Daoy (cell line): ENCODE data around the gene SACS. TPM values are rescaled to one million over a fixed set of nuclear protein-coding genes. Genes with fewer than 3 reads are reported as not detected.
A peak's percentile ranks its signal among the peaks of the same experiment; 100 is the strongest.

Experiments
- DNase-seq: peaks from one replicate; pipeline ENCODE4 v3.0.0-alpha.2; 2015; ENCODE audit warnings: low read depth
- total RNA-seq: library from RNA; depleted of rRNA; stranded (reverse); fragments of >200 nt; shearing (Covaris generic); gene quantifications from 2 replicates; pipeline ENCODE4 v1.2.3, GENCODE V29; 2014; rRNA removed

The SACS gene, protein sequence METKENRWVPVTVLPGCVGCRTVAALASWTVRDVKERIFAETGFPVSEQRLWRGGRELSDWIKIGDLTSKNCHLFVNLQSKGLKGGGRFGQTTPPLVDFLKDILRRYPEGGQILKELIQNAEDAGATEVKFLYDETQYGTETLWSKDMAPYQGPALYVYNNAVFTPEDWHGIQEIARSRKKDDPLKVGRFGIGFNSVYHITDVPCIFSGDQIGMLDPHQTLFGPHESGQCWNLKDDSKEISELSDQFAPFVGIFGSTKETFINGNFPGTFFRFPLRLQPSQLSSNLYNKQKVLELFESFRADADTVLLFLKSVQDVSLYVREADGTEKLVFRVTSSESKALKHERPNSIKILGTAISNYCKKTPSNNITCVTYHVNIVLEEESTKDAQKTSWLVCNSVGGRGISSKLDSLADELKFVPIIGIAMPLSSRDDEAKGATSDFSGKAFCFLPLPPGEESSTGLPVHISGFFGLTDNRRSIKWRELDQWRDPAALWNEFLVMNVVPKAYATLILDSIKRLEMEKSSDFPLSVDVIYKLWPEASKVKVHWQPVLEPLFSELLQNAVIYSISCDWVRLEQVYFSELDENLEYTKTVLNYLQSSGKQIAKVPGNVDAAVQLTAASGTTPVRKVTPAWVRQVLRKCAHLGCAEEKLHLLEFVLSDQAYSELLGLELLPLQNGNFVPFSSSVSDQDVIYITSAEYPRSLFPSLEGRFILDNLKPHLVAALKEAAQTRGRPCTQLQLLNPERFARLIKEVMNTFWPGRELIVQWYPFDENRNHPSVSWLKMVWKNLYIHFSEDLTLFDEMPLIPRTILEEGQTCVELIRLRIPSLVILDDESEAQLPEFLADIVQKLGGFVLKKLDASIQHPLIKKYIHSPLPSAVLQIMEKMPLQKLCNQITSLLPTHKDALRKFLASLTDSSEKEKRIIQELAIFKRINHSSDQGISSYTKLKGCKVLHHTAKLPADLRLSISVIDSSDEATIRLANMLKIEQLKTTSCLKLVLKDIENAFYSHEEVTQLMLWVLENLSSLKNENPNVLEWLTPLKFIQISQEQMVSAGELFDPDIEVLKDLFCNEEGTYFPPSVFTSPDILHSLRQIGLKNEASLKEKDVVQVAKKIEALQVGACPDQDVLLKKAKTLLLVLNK (N-terminal part only)
- total RNA-seq = 51.3 and 52.7 TPM in 2 replicates

DNA sequence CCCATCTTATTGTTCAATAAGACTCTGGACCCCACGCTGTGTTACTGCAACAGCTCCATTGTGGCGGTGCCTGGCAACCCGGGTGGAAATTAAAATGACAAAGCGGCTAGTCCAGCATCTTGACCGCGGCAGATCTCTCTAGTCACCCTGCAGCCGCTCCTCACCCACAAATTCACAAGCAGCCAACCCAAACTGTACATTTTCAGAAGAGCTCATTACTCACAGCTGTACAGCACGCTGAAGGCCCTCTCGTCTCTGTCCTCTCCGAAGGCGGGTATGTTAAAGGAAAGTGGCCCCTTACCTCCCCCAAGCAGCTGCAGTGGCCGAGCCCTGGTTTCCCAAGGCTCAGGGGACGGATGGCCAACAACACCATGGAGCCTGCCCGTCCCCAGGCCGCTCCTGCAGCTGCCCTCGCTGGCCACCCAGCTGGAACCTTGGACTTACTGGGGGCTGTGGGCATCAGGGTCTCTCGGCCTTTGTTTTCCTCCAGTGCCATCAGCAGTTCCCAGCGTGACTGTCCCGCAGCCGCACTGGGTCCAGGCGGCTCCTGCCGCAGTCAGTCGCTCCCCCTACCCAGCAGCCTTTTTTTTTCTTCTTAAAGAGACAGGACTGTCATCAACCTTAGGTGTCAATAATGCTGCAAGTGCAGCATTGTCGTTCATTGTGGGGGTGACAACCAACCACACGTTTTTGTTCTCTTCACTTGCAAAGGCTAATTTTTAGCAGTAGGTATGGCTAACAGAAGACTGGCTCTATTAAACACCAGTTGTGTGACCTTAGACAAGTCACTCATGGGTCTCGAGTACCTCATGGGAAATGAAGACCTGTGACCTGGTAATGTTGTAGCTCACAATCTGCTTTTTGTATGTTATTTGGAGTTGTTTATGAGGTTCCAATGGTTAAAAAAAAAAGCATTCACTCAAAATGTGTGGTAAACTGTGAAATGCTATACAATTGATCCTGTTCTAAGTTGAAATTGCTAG, at the start of gene SACS:
TSS of gene SACS (minus strand) at position 532 of the 983 bp plus-strand sequence. CDS start 22,463 bp downstream, outside the sequence.
- peak; percentile 56 for DNase-seq

DNA sequence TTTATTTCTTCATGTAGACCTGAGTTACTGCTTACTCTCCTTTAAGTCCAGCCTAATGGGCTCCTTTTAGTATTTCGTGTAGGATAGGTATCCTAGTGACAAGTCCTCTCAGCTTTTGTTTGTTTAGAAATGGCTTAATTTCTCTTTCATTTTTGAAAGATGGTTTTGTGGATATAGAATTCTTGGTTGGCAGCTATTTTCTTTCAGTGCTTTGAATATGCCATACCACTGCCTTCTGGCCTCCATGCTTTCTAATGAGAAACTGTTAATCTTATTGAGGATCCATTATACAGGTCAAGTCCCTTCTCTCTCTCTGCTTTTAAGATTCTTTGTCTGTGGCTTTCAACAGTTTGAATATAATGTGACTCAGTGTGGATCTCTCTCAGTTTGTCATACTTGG, 46.8 kb upstream of the SACS start:
- no peak for DNase-seq

DNA sequence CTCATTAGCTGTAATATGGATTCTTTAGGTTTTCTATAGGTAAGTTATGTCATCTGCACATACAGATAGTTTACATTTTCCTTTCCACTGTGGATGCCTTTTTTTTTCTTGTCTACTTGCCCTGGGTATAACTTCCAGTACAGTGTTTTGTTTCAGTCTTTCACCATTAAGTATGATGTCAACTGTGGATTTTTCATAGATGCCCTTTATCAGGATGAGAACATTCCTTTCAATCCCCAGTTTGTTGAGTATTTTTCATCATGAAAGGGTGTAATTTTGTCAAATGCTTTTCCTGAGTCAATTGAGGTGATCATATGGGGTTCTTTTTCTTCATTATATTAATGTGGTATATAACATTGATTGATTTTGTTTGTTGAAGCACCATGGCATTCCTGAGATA, 43.6 kb upstream of the SACS start:
- DNase-seq = no peak

DNA sequence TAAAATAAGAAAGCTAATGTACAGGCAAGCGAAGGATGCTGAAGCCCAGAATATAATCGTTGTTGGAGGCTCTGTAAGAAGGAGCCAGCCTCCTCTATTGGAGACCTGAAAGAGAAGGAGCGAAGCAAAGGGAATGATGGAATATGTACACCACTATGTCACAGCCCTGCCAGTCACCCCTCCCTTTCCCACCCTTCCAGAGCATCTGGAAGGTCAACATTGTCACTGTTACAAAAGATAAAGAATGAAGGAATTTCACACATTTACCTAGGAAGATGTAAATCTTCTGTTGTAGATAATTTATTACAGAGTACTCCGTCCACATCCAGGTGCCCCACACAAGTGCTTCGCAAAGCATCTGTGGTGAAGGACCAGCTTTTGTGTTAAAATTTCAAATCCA, 39.7 kb upstream of the SACS start:
- no peak for DNase-seq

DNA sequence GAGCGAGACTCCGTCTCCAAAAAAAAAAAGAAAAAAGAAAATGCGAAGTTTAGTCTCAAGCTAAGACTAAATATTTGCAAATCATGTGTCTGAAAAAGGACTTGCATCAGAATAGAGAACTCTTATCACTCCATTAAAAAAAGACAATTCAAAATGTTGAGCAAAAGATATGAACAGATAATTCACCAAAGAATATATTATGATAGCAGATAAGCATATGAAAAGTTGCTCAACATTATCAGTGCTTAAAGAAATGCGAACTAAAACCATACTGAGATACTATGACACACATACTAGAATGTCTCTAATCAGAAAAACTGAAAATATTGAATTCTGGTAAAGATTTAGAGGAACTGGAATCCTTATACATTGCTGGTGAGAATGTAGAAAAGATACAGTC, 38.7 kb upstream of the SACS start:
- no peak for DNase-seq

DNA sequence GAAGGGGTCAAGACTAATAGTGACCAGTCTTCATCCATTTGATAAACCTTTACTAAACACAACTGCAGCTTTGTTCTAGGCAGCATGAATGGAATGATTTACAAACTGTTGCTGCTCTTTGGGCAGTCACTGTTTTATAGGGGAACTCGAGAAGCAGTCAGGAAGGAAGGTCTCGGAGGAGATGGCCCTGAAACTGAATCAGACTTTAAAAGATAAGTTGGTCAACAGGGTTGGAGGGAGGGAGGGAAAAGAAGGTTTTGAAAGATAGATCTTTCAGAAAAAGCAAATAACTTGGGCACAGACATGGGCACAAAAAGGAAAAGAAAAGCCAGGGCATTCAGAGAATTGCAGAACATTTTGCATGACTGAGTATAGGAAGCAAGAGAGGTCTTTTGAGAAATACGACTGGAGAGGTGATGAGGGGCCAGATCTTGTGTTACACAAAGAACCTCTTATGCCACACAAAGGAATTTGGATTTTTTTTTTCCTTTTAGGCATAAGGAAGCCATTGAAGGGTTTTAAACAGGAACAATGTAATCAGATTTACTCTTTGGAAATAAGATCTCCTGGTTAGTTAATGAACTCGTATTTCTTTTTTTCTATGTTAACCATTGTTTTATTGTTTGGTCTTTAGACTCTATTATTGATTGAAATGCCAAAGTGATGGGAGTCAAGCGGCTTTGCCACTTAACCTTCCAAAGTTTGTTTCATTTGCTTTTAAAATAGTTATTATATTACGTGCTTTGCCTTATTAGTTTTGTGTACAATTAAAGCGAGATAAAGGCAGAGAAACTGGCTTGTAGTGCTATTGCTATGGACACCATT, 37.5 kb upstream of the SACS start:
- DNase-seq = no peak

DNA sequence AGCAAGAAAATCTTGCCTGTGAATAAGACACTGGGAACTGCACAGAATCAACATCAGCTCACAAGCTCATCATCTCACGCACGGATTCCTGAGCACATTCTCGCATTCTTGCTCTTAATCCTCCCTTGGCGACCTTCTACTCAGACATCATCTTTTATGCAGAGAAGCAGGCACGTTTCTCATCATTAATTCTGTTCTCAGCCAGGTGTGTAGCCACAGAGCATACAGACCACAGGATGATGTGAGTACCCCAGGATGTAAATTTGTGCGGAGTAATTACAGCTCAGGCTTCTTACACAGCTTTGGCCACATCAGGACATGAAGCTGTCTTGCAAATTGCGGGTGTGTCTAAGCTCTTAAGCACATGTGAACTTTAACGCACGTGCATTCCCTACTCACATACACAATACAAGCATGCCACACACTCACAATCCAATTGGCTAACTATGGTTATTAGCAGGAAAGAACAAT, 36.5 kb upstream of the SACS start:
- no peak for DNase-seq

DNA sequence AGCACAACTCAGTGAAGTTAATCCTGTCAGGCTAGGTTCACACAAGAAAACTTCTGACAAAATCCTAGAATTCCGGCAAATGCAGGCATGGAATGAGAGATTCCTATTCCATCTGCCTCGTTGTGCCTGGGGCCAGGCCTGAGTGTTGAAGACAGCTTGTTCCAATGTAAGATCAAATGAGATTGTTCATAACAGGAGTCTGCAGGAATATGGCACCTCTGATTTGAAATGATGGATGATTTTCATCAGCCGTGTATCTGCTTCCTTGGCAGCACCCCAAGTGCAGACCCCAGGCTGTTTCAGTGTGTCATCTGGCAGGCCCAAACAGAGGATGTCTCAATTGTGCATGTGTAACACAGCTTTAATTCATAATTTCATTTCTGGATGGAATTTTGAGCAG, 35.3 kb upstream of the SACS start:
- DNase-seq = no peak

DNA sequence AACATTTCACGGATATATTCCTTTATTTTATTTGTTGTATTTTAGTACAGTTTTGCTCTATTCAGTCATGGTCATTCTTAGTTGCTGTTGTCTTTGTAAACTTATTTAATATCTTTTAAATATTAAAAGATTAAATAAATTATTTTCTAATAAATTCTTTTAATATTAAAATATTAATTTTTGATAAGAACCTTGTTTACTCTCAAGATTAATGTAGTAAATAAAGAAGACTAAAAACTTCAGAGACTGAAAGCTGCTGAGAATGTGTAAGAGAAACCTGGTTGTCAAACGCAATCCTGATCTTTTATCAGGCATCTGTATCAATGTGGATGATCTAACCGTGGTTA, 34.4 kb upstream of the SACS start:
- no peak for DNase-seq

DNA sequence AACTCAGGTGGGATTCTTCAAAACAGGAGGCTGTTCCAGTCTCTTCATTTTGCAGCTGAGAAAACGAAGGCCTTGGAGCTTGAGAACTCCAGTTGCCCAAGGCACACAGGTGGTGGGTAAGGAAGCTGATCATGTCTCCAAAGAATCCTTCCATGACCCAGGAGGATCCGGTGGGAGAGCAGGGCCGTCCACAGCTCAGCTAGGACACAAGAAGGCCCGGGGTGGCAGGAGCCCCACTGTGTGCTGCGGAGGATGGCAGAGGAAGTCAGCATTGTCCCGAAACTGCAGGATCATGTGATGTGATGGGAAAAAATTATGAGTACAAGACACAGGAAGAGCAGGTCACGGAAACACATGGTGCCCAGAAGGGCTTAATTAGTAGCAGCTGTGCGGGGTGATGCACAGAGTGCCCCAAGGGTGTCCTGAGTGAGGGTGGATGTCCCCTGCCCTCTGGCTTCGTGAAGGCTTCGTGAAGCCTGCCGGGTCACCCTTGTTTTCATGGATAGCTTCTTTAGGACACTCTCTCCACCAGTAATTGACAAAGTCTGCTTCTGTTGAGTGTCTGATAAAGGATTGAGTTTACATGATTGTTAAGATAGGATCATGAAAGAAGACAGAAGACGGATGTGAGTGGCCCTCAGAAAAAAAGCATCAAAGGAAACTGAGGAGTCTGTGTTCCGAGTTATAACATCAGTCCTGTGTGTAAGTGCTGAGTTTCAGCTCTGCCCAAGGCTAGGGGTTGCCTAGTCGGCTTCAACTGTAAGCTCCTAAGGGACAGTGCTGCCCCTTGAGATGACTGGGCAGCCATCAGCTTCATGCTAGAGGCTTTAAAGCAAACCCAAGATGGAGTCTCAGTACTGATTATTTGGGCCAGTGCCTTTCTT, 33.8 kb upstream of the SACS start:
- peak; percentile 5 for DNase-seq

DNA sequence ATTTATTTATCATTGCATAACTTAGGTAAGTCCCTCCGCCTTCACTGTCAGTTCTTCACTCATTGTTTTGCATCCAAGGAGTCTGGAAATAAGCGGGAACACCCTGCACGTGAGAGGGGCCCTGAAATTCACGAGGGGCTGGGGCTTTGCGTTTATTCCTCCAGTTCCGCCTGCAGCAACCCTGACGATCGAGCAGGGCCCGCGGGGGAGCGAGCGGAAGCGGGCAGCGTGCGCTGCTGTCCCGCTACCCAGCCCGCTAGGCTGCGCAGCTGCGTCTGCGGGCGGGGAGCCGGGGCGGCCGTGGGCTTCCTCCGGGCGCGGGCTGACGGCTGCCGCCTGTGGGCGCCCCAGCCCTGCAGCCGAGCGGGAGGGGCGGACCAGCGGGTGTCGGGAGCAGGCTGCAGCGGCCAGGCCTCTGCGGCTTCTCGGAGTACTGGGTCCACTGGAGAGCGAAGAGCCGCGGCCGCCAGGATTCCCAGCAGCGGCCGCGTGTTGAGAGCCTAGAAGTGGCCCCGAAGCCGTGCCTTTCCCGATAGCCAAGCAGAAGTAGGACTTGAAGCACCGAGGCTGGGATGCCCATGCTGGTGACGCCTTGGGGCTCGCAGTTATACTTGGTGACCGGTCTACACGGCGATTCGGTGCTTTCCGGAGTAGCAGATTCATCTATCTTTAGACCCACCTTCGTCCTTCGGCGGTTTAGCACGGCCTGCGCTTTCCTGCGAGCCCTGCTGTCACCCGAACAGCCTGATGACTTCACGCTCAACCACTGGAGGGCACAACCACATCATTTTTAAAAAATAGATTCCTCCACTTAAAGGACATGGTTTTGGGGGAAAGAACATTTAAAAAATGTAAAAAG, 32.9 kb upstream of the SACS start:
- peak; percentile 76 for DNase-seq

DNA sequence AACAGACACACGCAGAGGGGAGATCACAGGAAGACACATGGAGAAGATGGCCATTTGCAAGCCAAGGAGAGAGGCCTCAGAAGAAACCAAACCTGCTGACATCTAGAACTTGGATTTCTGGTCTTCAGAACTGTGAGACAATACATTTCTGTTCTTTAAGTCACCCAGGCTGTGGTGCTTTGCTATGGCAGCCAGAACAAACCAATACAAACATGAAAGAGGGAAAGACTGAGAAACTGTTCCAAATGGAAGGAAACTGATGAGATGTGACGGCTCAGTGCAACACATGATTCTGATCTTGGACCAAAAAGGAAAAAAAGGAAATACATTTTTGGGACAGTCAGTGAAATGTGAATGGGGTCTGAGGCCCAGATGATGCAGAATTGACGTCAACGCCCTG, 30.2 kb upstream of the SACS start:
- no peak for DNase-seq

DNA sequence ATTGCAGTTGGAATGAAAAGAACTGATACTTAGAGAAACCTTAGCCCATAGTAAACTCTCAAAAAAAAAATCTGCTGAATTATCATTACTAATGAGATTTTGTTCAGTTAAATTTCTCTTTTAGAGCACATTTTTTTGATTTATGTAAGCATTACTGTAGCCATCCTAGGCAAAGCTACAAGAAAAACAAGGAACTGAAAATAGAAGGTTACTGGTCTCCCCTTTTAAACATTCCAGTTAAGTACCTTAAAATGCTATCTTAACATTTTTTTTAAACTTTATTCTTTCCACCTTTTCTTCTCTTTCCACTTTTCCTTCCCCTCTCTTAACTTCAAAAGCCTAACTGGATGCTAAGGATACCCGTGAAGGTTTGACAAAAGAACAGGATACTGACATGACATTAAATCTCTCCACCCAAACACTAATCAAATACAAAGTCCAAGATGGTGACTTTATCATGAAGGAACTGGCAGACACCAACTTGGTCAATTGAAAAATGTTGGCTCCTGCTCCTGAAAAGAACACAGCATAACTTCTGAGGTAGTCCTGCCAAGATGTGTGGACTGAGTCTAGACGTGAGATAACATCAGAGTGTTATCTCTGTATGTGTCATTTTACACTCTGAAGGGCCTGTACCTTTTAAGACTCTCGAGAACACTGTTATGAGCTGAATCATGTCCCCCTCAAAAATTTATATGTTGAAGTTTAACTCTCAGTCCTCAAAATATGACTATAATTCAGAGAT, 29.5 kb upstream of the SACS start:
- no peak for DNase-seq

DNA sequence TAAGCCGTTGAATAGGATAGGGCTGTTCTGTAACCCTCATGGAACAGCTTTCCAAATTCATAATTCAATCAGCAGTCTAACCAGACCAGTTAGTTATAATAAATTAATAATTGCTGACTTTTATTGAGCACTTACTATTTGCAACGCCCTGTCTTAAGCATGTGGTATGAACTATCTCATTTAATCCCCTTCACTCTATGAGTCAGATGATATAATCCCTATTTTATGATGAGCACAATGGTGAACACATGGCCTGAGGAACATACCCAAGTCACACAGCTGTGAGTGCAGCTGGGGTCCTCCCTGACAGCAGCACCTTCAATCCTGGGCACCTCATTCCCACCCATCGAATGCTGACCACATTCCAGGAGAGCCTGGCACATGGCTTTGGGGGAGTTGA, 28.0 kb upstream of the SACS start:
- DNase-seq = no peak

DNA sequence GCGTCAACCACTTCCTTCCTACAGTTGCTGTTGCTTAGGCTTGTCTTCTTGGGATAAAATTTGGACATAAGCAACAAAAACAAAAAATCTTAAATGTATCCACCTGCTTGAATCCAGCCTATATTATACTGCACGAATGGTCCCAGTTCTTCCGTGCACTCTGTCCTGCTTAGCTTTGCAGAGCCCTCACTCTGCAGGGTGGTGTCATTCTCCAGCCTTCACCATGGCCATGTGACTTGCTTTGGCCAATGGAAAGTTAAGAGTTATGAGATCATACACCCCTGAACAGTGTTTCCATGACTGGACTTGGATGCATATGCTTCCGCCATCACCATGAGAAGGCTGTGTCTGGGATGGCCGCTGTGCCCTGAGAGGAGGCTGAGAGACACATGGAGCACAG, 27.4 kb upstream of the SACS start:
- no peak for DNase-seq

DNA sequence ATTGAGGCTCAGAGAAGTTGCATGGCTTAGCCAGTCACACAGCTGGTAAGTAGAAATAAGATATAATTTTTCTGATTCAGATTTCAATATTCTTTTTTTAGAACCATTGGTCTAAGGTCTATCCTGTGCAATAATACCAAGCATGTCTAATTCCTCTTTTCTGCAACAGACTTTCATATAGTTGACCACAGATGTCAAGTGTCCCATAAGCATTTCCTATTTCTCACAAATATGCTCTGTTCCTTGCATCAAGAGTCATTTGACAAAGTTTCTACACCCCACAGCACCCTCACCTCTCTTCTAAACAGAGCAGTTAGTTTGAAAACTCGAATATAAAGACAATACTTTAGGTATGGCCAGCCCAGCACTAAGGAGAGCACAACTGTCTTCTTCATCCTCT, 26.8 kb upstream of the SACS start:
- DNase-seq = no peak

DNA sequence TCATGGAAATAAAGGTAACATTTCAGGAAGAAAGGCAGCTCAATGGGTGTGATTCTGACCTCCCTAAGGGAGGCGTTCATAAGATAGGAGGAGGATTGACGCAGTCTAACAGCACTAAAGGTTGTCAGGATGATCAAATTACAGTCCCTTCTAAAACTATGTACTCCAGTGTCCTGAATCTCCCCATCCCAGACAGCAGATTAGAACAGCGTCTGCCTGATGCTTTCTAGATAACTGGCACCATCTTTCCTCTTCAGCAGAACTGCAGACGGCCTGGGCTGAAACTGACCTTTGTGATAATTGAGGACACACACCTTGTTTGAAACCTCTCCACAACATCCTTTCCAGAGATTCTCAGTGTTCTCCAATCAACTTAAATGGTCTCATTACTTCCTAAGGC, 25.5 kb upstream of the SACS start:
- no peak for DNase-seq
